Measurements from ENCODE around the gene MRGPRX2.

MRGPRX2 gene

GRCh38 chr11:19060629-19061028 lies at the start of gene MRGPRX2:
Gene MRGPRX2, minus strand, starts transcription at chr11:19060717. Its CDS starts 4,315 bp downstream, at chr11:19056402.
- DNase-seq: no peak

GRCh38 chr11:19110295-19110694 lies 49.8 kb upstream of the MRGPRX2 start:
- no peak for DNase-seq

- no peak for DNase-seq
Measured at GRCh38 chr11:19107125-19107524, 46.6 kb upstream of the MRGPRX2 start.

GRCh38 chr11:19105011-19105410 lies 44.5 kb upstream of the MRGPRX2 start:
- no peak for DNase-seq

GRCh38 chr11:19102521-19102900 lies 42.0 kb upstream of the MRGPRX2 start:
- DNase-seq: no peak

GRCh38 chr11:19101796-19102520 lies 41.4 kb upstream of the MRGPRX2 start:
- no peak for DNase-seq

- DNase-seq: no peak
Measured at GRCh38 chr11:19100885-19101284, 40.4 kb upstream of the MRGPRX2 start.

- no peak for DNase-seq
Measured at GRCh38 chr11:19099093-19099492, 38.6 kb upstream of the MRGPRX2 start.

- DNase-seq: no peak
Measured at GRCh38 chr11:19094859-19095258, 34.3 kb upstream of the MRGPRX2 start.

- no peak for DNase-seq
Measured at GRCh38 chr11:19093976-19094375, 33.5 kb upstream of the MRGPRX2 start.

GRCh38 chr11:19092850-19093249 lies 32.3 kb upstream of the MRGPRX2 start:
- DNase-seq: no peak

- DNase-seq: no peak
Measured at GRCh38 chr11:19092342-19092741, 31.8 kb upstream of the MRGPRX2 start.

- DNase-seq: no peak
Measured at GRCh38 chr11:19091366-19091765, 30.8 kb upstream of the MRGPRX2 start.

- DNase-seq: no peak
Measured at GRCh38 chr11:19089421-19089820, 28.9 kb upstream of the MRGPRX2 start.

GRCh38 chr11:19088791-19089190 lies 28.3 kb upstream of the MRGPRX2 start:
- DNase-seq: no peak

- DNase-seq: no peak
Measured at GRCh38 chr11:19087658-19088057, 27.1 kb upstream of the MRGPRX2 start.

GRCh38 chr11:19084661-19085315 lies 24.3 kb upstream of the MRGPRX2 start:
- no peak for DNase-seq

GRCh38 chr11:19083166-19083565 lies 22.6 kb upstream of the MRGPRX2 start:
- no peak for DNase-seq

- DNase-seq: no peak
Measured at GRCh38 chr11:19080579-19080993, 20.1 kb upstream of the MRGPRX2 start.

- no peak for DNase-seq
Measured at GRCh38 chr11:19079643-19080440, 19.3 kb upstream of the MRGPRX2 start.

GRCh38 chr11:19077965-19078364 lies 17.4 kb upstream of the MRGPRX2 start:
- DNase-seq: no peak

GRCh38 chr11:19076744-19077589 lies 16.4 kb upstream of the MRGPRX2 start:
- peak; percentile 51 for DNase-seq

- no peak for DNase-seq
Measured at GRCh38 chr11:19075636-19076035, 15.1 kb upstream of the MRGPRX2 start.
